H9 (cell line): ENCODE results near the gene CALHM4. TPM values are rescaled to one million over a fixed set of nuclear protein-coding genes. Genes with fewer than 3 reads are reported as not detected.

Experiments used
- DNase-seq: peaks from one replicate; pipeline ENCODE4 v3.0.0-alpha.2; 2017
- H2AFZ ChIP-seq: one replicate; pipeline ENCODE4 v1.6.1; 2013; ENCODE audit warnings: mild to moderate bottlenecking, low read length, control low read depth, moderate library complexity
- H2AK5ac ChIP-seq: 2 replicates; pipeline ENCODE4 v1.6.1; 2013; ENCODE audit warnings: low read length, control low read depth, mixed read lengths; ENCODE audit not compliant: insufficient read length
- H2BK120ac ChIP-seq: one replicate; pipeline ENCODE4 v1.6.1; 2013; ENCODE audit warnings: low read depth, mild to moderate bottlenecking, low read length, control low read depth, inconsistent platforms; ENCODE audit not compliant: poor library complexity, severe bottlenecking
- H2BK12ac ChIP-seq: 2 replicates; pipeline ENCODE4 v1.6.1; 2013; ENCODE audit warnings: low read length, control low read depth, mixed read lengths, low read depth; ENCODE audit not compliant: insufficient read length
- H2BK15ac ChIP-seq: 2 replicates; pipeline ENCODE4 v1.6.1; 2013; ENCODE audit warnings: low read depth, low read length, control low read depth
- H2BK20ac ChIP-seq: one replicate; pipeline ENCODE4 v1.6.1; 2013; ENCODE audit warnings: low read depth, mild to moderate bottlenecking, low read length, control low read depth, inconsistent platforms; ENCODE audit not compliant: poor library complexity, severe bottlenecking
- H2BK5ac ChIP-seq: 2 replicates; pipeline ENCODE4 v1.6.1; 2013; ENCODE audit warnings: low read length, control low read depth, mixed read lengths; ENCODE audit not compliant: insufficient read length
- H3K14ac ChIP-seq: 2 replicates; pipeline ENCODE4 v1.6.1; 2013; ENCODE audit warnings: low read length, control low read depth; ENCODE audit not compliant: insufficient read depth
- H3K18ac ChIP-seq: 2 replicates; pipeline ENCODE4 v1.6.1; 2013; ENCODE audit warnings: low read depth, mild to moderate bottlenecking, mixed read lengths, low read length, control low read depth; ENCODE audit not compliant: insufficient read length
- H3K23ac ChIP-seq: 2 replicates; pipeline ENCODE4 v1.6.1; 2013; ENCODE audit warnings: low read length, control low read depth, mixed read lengths, low read depth; ENCODE audit not compliant: insufficient read length
- H3K23me2 ChIP-seq: 2 replicates; pipeline ENCODE4 v1.6.1; 2013; ENCODE audit warnings: low read depth, mild to moderate bottlenecking, mixed read lengths, low read length, control low read depth; ENCODE audit not compliant: insufficient read length, poor library complexity, severe bottlenecking
- H3K27ac ChIP-seq: 2 replicates; pipeline ENCODE4 v1.5.1; 2013; ENCODE audit warnings: low read length, control low read depth, mixed read lengths, low read depth; ENCODE audit not compliant: insufficient read length
- H3K27me3 ChIP-seq: 2 replicates; pipeline ENCODE4 v1.6.1; 2013; ENCODE audit warnings: low read length, control low read depth, inconsistent platforms; ENCODE audit not compliant: insufficient read depth
- H3K4ac ChIP-seq: 2 replicates; pipeline ENCODE4 v1.6.1; 2013; ENCODE audit warnings: low read depth, mild to moderate bottlenecking, control low read depth, inconsistent platforms, low read length, moderate library complexity
- H3K4me1 ChIP-seq: 2 replicates; pipeline ENCODE4 v1.6.1; 2013; ENCODE audit warnings: low read length, control low read depth, inconsistent platforms; ENCODE audit not compliant: insufficient read depth
- H3K4me2 ChIP-seq: 2 replicates; pipeline ENCODE4 v1.6.1; 2013; ENCODE audit warnings: low read length, control low read depth, mixed read lengths; ENCODE audit not compliant: insufficient read length, insufficient read depth
- H3K56ac ChIP-seq: 2 replicates; pipeline ENCODE4 v1.6.1; 2013; ENCODE audit warnings: low read depth, mild to moderate bottlenecking, mixed read lengths, low read length, control low read depth; ENCODE audit not compliant: insufficient read length
- H3K79me1 ChIP-seq: 2 replicates; pipeline ENCODE4 v1.6.1; 2013; ENCODE audit warnings: low read depth, mild to moderate bottlenecking, moderate library complexity, low read length, control low read depth, inconsistent platforms; ENCODE audit not compliant: insufficient read depth, poor library complexity, severe bottlenecking
- H3K79me2 ChIP-seq: 2 replicates; pipeline ENCODE4 v1.6.1; 2013; ENCODE audit warnings: low read length, control low read depth, inconsistent platforms; ENCODE audit not compliant: insufficient read depth
- H3K9ac ChIP-seq: 2 replicates; pipeline ENCODE4 v1.6.1; 2013; ENCODE audit warnings: low read length, control low read depth, mixed read lengths; ENCODE audit not compliant: insufficient read length; ENCODE audit errors: extremely low read depth
- H3K9me3 ChIP-seq: one replicate; pipeline ENCODE4 v1.6.1; 2013; ENCODE audit warnings: low read depth, low read length, inconsistent platforms; ENCODE audit not compliant: control insufficient read depth
- H3T11ph ChIP-seq: one replicate; pipeline ENCODE4 v1.6.1; 2013; ENCODE audit warnings: mild to moderate bottlenecking, low read length, control low read depth, inconsistent platforms
- H4K20me1 ChIP-seq: one replicate; pipeline ENCODE4 v1.6.1; 2013; ENCODE audit not compliant: control insufficient read depth, insufficient read length, insufficient read depth
- H4K5ac ChIP-seq: 2 replicates; pipeline ENCODE4 v1.6.1; 2013; ENCODE audit warnings: low read depth, mild to moderate bottlenecking, mixed read lengths, low read length, control low read depth; ENCODE audit not compliant: insufficient read length
- H4K8ac ChIP-seq: replicated peaks from 2 replicates; pipeline ENCODE4 v1.6.1; 2013; ENCODE audit warnings: low read length, control low read depth, mixed read lengths, low read depth; ENCODE audit not compliant: insufficient read length
- H4K91ac ChIP-seq: 2 replicates; pipeline ENCODE4 v1.6.1; 2013; ENCODE audit warnings: low read depth, mild to moderate bottlenecking, moderate library complexity, mixed read lengths, low read length, control low read depth; ENCODE audit not compliant: insufficient read length
- H3K27ac Mint-ChIP-seq, 3 experiments: 2 replicates in 2 of 3; 3 replicates in 1 of 3; pipeline ENCODE4 v1.8.0; 2020 to 2021; ENCODE audit warnings: mixed read lengths in 3 of 3, mild to moderate bottlenecking in 1 of 3, moderate library complexity in 1 of 3
- H3K27me3 Mint-ChIP-seq: 2 replicates; pipeline ENCODE4 v1.8.0; 2021; ENCODE audit warnings: low read depth, mild to moderate bottlenecking, moderate library complexity, mixed read lengths
- H3K36me3 Mint-ChIP-seq, 3 experiments: 2 replicates in 2 of 3; 3 replicates in 1 of 3; pipeline ENCODE4 v1.8.0; 2020 to 2021; ENCODE audit warnings: low read depth in 3 of 3, mixed read lengths in 3 of 3; ENCODE audit not compliant: insufficient read depth in 1 of 3
- H3K4me1 Mint-ChIP-seq, 2 experiments: 2 replicates each; pipeline ENCODE4 v1.8.0; 2020; ENCODE audit warnings: mixed read lengths in 2 of 2
- H3K4me3 Mint-ChIP-seq, 2 experiments: 2 replicates in 1 of 2; 3 replicates in 1 of 2; pipeline ENCODE4 v1.8.0; 2020 to 2021; ENCODE audit warnings: mild to moderate bottlenecking in 2 of 2, mixed read lengths in 2 of 2, moderate library complexity in 1 of 2
- H3K9me3 Mint-ChIP-seq, 2 experiments: 2 replicates in 1 of 2; 3 replicates in 1 of 2; pipeline ENCODE4 v1.8.0; 2020; ENCODE audit warnings: mild to moderate bottlenecking in 2 of 2, mixed read lengths in 2 of 2, moderate library complexity in 1 of 2
- CTCF ChIP-seq: fragments of 200-600 bp; sonication (generic); conservative IDR thresholded peaks from 3 replicates; pipeline ENCODE4 v1.8.0; 2021; ENCODE audit warnings: antibody characterized with exemption, mild to moderate bottlenecking
- long read RNA-seq: library from polyadenylated mRNA; unstranded; transcript quantifications from one replicate; pipeline ENCODE4 v2.0.0, GENCODE V29; 2020
- total RNA-seq: library from RNA; stranded (reverse); gene quantifications from 2 replicates; pipeline ENCODE4 v1.2.1, GENCODE V29; 2021

Gene CALHM4
- not detected in 2 replicates for total RNA-seq
- long read RNA-seq: 0 reads

- no peak for DNase-seq
- Histone ChIP-seq H2BK12ac (no peak within 1 kb of the TSS), H3K9ac (no peak within 1 kb of the TSS), H3K9me3 (no peaks in the 10 kb centered on the region), H3K56ac (no peak within 1 kb of the TSS), H2BK20ac (no peak within 1 kb of the TSS), H3K79me2 (no peaks in the 10 kb centered on the region), H2AK5ac (no peak within 1 kb of the TSS), H3K27me3 (no peaks in the 10 kb centered on the region), H3K27ac (no peak within 1 kb of the TSS), H2BK5ac (no peak within 1 kb of the TSS), H3K4me1 (no peaks in the 10 kb centered on the region), H4K5ac (no peak within 1 kb of the TSS), H4K91ac (no peak within 1 kb of the TSS), H4K20me1 (no peaks in the 10 kb centered on the region), H2BK15ac (no peak within 1 kb of the TSS), H2BK120ac (no peak within 1 kb of the TSS), H3K4me2 (no peak within 1 kb of the TSS), H3K18ac (no peak within 1 kb of the TSS), H4K8ac (no peak within 1 kb of the TSS), H3K14ac (no peak within 1 kb of the TSS), H3K23ac (no peak within 1 kb of the TSS), H2AFZ (no peak within 1 kb of the TSS), H3T11ph (no peak within 1 kb of the TSS), H3K4ac (no peak within 1 kb of the TSS), H3K79me1 (no peaks in the 10 kb centered on the region), H3K23me2 (no peaks in the 10 kb centered on the region)
- Mint-ChIP-seq H3K27me3 (no peaks in the 10 kb centered on the region; the same call in 1 of the 2 replicates), H3K4me3 (no peak within 1 kb of the TSS), H3K36me3 (no peaks in the 10 kb centered on the region), H3K9me3 (no peaks in the 10 kb centered on the region), H3K27ac (no peak within 1 kb of the TSS), H3K4me1 (no peaks in the 10 kb centered on the region)
- TF ChIP-seq CTCF: no peak
Observed at GRCh38 chr6:116553451-116553850, at the start of gene CALHM4. Gene CALHM4 (plus strand): TSS chr6:116553751. CDS start chr6:116553794, 43 bp downstream.
